ENCODE data around the gene CLBA1. TPM values are rescaled to one million over a fixed set of nuclear protein-coding genes. Genes with fewer than 3 reads are reported as not detected.

CLBA1 gene
- total and polyA plus RNA-seq, 9 of the 15 experiments (the other 6 are each of a cell fraction or from before 2014, with no cell fraction given), result 0.04 to 3.9 (median 2.6) TPM

- TF ChIP-seq, protein P1, sequence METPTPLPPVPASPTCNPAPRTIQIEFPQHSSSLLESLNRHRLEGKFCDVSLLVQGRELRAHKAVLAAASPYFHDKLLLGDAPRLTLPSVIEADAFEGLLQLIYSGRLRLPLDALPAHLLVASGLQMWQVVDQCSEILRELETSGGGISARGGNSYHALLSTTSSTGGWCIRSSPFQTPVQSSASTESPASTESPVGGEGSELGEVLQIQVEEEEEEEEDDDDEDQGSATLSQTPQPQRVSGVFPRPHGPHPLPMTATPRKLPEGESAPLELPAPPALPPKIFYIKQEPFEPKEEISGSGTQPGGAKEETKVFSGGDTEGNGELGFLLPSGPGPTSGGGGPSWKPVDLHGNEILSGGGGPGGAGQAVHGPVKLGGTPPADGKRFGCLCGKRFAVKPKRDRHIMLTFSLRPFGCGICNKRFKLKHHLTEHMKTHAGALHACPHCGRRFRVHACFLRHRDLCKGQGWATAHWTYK (CRISPR knock-in tag; IDR thresholded peaks at IDR 0.05), result no peak
- peak; percentile 24 for TF ChIP-seq SAP30 (IDR thresholded peaks at IDR 0.05; ENCODE audit: borderline replicate concordance, insufficient read depth, low read depth, low read length, poor library complexity, severe bottlenecking)
- TF ChIP-seq ELK1 (CRISPR knock-in tag; IDR thresholded peaks at IDR 0.05), result no peak
- no peak for TF ChIP-seq ZNF274 (IDR thresholded peaks at IDR 0.05; ENCODE audit: borderline replicate concordance, low read depth, low read length)
- no peak for TF ChIP-seq PURB (CRISPR knock-in tag; IDR thresholded peaks at IDR 0.05; ENCODE audit: low read depth)
- TF ChIP-seq CHD4 (IDR thresholded peaks at IDR 0.05; ENCODE audit: insufficient read depth, insufficient replicate concordance, low read depth, low read length, poor library complexity, severe bottlenecking), result no peak
- TF ChIP-seq FOXK2 (conservative IDR thresholded peaks at IDR 0.05 in 1 of 2, IDR thresholded peaks at IDR 0.05 in 1 of 2; ENCODE audit: low read depth in 2 of 2), result no peak
- no peak for TF ChIP-seq DDX20 (tag; IDR thresholded peaks at IDR 0.05; ENCODE audit: low read depth)
- no peak for TF ChIP-seq ZNF121 (CRISPR knock-in tag; conservative IDR thresholded peaks at IDR 0.05)
- peak; percentile 78 for TF ChIP-seq SAFB (IDR thresholded peaks at IDR 0.05; ENCODE audit: borderline replicate concordance, low read depth, low read length)
- no peak for TF ChIP-seq ETV1 (tag; conservative IDR thresholded peaks at IDR 0.05; ENCODE audit: low read depth)
- TF ChIP-seq, protein P2, sequence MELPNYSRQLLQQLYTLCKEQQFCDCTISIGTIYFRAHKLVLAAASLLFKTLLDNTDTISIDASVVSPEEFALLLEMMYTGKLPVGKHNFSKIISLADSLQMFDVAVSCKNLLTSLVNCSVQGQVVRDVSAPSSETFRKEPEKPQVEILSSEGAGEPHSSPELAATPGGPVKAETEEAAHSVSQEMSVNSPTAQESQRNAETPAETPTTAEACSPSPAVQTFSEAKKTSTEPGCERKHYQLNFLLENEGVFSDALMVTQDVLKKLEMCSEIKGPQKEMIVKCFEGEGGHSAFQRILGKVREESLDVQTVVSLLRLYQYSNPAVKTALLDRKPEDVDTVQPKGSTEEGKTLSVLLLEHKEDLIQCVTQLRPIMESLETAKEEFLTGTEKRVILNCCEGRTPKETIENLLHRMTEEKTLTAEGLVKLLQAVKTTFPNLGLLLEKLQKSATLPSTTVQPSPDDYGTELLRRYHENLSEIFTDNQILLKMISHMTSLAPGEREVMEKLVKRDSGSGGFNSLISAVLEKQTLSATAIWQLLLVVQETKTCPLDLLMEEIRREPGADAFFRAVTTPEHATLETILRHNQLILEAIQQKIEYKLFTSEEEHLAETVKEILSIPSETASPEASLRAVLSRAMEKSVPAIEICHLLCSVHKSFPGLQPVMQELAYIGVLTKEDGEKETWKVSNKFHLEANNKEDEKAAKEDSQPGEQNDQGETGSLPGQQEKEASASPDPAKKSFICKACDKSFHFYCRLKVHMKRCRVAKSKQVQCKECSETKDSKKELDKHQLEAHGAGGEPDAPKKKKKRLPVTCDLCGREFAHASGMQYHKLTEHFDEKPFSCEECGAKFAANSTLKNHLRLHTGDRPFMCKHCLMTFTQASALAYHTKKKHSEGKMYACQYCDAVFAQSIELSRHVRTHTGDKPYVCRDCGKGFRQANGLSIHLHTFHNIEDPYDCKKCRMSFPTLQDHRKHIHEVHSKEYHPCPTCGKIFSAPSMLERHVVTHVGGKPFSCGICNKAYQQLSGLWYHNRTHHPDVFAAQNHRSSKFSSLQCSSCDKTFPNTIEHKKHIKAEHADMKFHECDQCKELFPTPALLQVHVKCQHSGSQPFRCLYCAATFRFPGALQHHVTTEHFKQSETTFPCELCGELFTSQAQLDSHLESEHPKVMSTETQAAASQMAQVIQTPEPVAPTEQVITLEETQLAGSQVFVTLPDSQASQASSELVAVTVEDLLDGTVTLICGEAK (IDR thresholded peaks at IDR 0.05), result 0 out of 2 replicates have a peak, but pooled peaks have one; percentile 9
- TF ChIP-seq, protein P2 (CRISPR knock-in tag; IDR thresholded peaks at IDR 0.05), result no peak
- TF ChIP-seq DPF2 (IDR thresholded peaks at IDR 0.05), result no peak
- no peak for TF ChIP-seq E2F3 (CRISPR knock-in tag; IDR thresholded peaks at IDR 0.05)
These were observed 34.5 kb downstream of the CLBA1 start (continued) for GRCh38 chr14:105019861-105020814.

Data from K562 (cell line).